Femur (tissue), 1 donor: Measurements from ENCODE around the gene CYBA.
"Not testable (repeated sequence)": the region's sequence is repeated elsewhere in the genome, so short reads cannot be mapped to it uniquely, and the experiment has no call there.

Source experiments
- DNase-seq: peaks from one replicate; pipeline ENCODE4 v3.0.0-alpha.2; 2017

The CYBA gene

GRCh38 chr16:88609426-88609825 lies 41.4 kb downstream of the CYBA start:
- DNase-seq = not testable (repeated sequence)

GRCh38 chr16:88608076-88608475 lies 42.8 kb downstream of the CYBA start:
- no peak for DNase-seq

- DNase-seq = no peak
These were observed 44.6 kb downstream of the CYBA start for GRCh38 chr16:88606148-88606757.

GRCh38 chr16:88605186-88606147 lies 45.4 kb downstream of the CYBA start:
- DNase-seq = no peak

GRCh38 chr16:88602091-88602490 lies 48.8 kb downstream of the CYBA start:
- no peak for DNase-seq

GRCh38 chr16:88601313-88602036 lies 49.4 kb downstream of the CYBA start:
- no peak for DNase-seq

- DNase-seq = no peak
These were observed 50.3 kb downstream of the CYBA start for GRCh38 chr16:88600539-88600896.

- no peak for DNase-seq
These were observed 50.9 kb downstream of the CYBA start for GRCh38 chr16:88599825-88600538.

- DNase-seq = peak; percentile 69
These were observed 51.6 kb downstream of the CYBA start for GRCh38 chr16:88599092-88599733.

GRCh38 chr16:88597856-88598491 lies 52.9 kb downstream of the CYBA start:
- no peak for DNase-seq

GRCh38 chr16:88596483-88596882 lies 54.4 kb downstream of the CYBA start:
- no peak for DNase-seq

GRCh38 chr16:88595921-88596320 lies 54.9 kb downstream of the CYBA start:
- no peak for DNase-seq

GRCh38 chr16:88595101-88595500 lies 55.8 kb downstream of the CYBA start:
- DNase-seq = no peak

GRCh38 chr16:88593910-88594309 lies 56.9 kb downstream of the CYBA start:
- DNase-seq = no peak

GRCh38 chr16:88593489-88593888 lies 57.4 kb downstream of the CYBA start:
- no peak for DNase-seq
